GM12801 (cell line): Measurements from ENCODE around the gene EMP2.

Experiments used
- TF ChIP-seq, protein P1 (sequence below): IDR thresholded peaks from one replicate; pipeline ENCODE4 v1.5.1; 2011; ENCODE audit warnings: control low read depth; ENCODE audit not compliant: insufficient read length; ENCODE audit errors: extremely low read depth

EMP2 gene

DNA sequence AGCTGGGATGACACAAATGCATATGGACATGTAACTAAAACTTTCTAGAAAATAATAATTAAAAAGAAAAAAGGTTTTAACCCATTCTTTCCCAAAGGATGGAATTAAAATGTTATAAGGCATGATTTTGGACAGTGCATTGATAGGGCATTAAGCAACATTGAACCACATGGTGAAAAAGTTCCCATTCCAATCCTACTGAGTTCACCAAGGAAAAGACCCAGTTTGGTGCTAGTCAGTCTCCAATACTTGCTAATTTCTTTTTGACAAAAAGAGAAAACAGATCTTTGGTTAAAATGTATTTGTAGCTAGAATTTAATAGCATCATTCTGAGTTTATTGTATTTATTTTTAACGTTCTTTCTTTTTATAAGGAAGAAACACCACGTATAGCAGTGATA, 28.1 kb downstream of the EMP2 start:
- TF ChIP-seq, protein P1, sequence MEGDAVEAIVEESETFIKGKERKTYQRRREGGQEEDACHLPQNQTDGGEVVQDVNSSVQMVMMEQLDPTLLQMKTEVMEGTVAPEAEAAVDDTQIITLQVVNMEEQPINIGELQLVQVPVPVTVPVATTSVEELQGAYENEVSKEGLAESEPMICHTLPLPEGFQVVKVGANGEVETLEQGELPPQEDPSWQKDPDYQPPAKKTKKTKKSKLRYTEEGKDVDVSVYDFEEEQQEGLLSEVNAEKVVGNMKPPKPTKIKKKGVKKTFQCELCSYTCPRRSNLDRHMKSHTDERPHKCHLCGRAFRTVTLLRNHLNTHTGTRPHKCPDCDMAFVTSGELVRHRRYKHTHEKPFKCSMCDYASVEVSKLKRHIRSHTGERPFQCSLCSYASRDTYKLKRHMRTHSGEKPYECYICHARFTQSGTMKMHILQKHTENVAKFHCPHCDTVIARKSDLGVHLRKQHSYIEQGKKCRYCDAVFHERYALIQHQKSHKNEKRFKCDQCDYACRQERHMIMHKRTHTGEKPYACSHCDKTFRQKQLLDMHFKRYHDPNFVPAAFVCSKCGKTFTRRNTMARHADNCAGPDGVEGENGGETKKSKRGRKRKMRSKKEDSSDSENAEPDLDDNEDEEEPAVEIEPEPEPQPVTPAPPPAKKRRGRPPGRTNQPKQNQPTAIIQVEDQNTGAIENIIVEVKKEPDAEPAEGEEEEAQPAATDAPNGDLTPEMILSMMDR = no peak

DNA sequence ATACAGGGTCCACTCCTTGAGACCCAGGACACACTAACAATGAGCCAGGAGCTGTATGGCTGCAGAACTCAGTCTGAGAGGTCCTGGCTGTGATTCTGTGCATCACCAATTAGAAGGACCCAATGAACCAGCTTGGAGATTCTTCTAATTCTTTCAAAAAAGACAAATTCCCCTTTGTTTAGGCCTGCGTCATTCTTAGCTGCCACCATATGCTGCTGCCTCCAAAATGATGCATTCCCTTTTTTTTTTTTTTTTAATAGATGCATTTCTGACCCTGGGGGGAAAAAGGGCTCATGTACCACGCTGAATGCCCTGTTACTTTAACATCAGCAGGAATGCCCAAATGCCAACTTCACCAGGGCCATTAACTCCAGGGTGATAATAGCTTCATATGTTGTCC, 28.5 kb downstream of the EMP2 start:
- TF ChIP-seq, protein P1 = no peak

GRCh38 chr16:10548404-10548803, 32.0 kb downstream of the EMP2 start:
- TF ChIP-seq, protein P1 = no peak

DNA sequence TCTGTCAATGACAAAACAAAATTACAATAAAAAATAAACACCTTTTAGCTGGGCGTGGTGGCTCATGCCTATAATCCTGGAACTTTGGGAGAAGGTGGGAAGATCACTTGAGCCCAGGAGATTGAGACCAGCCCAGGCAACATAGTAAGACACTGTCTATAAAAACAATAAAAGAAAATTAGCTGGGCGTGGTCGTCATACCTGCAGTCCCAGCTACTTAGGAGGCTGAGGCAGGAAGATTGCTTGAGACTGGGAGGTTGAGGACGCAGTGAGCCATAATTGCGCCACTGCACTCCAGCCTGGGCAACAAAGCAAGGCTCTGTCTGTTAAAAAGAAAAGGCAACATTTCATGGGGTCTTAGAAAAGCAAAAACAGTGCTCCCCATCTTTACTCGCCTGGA, 32.7 kb downstream of the EMP2 start:
- TF ChIP-seq, protein P1 = no peak

GRCh38 chr16:10543231-10543977, 37.0 kb downstream of the EMP2 start:
- TF ChIP-seq, protein P1 = no peak

- TF ChIP-seq, protein P1 = no peak
Observed at GRCh38 chr16:10541366-10541765, 39.0 kb downstream of the EMP2 start.

DNA sequence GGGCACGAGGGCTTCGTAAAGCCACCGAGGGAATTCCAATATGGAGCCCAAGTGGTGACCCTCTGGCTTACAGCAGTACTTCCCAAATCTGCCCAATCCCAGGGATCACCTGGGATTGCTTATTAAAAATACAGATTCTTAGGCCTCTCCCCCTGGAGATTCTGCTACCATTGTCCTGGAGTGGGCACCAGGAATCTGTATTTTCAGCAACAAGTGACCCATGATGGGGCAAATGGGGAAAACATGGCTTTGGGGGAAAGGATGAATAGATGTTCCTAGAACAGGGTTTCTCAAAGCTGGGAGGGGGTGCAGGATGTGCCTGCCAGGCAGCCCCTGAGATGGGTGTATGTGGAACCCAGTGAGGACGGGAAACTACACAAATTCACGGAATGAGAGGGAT, 40.6 kb downstream of the EMP2 start:
- TF ChIP-seq, protein P1 = no peak
